TTC549 (cell line): ENCODE data around the gene PPAT.

Experiments
- FAIRE-seq: peaks from 2 replicates; lab custom pipeline; 2012; peaks lifted over from hg19 to GRCh38; lab: Jason Lieb, UNC

PPAT gene

GRCh38 chr4:56433280-56433679 is 2.1 kb downstream of the PPAT start:
- no peak for FAIRE-seq

- FAIRE-seq, result no peak
Measured at GRCh38 chr4:56430203-56430602, 5.2 kb downstream of the PPAT start.

GRCh38 chr4:56427179-56427578 is 8.2 kb downstream of the PPAT start:
- no peak for FAIRE-seq

GRCh38 chr4:56426273-56426672 is 9.1 kb downstream of the PPAT start:
- no peak for FAIRE-seq

- FAIRE-seq, result no peak
Measured at GRCh38 chr4:56425518-56425917, 9.9 kb downstream of the PPAT start.

GRCh38 chr4:56424697-56425514 is 10.5 kb downstream of the PPAT start:
- peak; percentile 20 for FAIRE-seq

- no peak for FAIRE-seq
Measured at GRCh38 chr4:56424176-56424575, 11.2 kb downstream of the PPAT start.

- no peak for FAIRE-seq
Measured at GRCh38 chr4:56417396-56417795, 18.0 kb downstream of the PPAT start.

- no peak for FAIRE-seq
Measured at GRCh38 chr4:56416349-56416748, 19.1 kb downstream of the PPAT start.

GRCh38 chr4:56414135-56414670 is 21.2 kb downstream of the PPAT start:
- no peak for FAIRE-seq

- FAIRE-seq, result no peak
Measured at GRCh38 chr4:56410247-56411062, 25.0 kb downstream of the PPAT start.

- no peak for FAIRE-seq
Measured at GRCh38 chr4:56409511-56410090, 25.8 kb downstream of the PPAT start.

GRCh38 chr4:56408978-56409377 is 26.4 kb downstream of the PPAT start:
- FAIRE-seq, result no peak

GRCh38 chr4:56406151-56406550 is 29.3 kb downstream of the PPAT start:
- no peak for FAIRE-seq

GRCh38 chr4:56405016-56405415 is 30.4 kb downstream of the PPAT start:
- no peak for FAIRE-seq

- FAIRE-seq, result no peak
Measured at GRCh38 chr4:56400560-56400959, 34.9 kb downstream of the PPAT start.

GRCh38 chr4:56391270-56391669 is 44.1 kb downstream of the PPAT start:
- FAIRE-seq, result no peak

GRCh38 chr4:56389558-56389957 is 45.9 kb downstream of the PPAT start:
- no peak for FAIRE-seq

- no peak for FAIRE-seq
Measured at GRCh38 chr4:56388306-56388705, 47.1 kb downstream of the PPAT start.

- peak; percentile 85 for FAIRE-seq
Measured at GRCh38 chr4:56387023-56388001, 48.1 kb downstream of the PPAT start, which contains the start of gene AASDH. Gene AASDH (minus strand): TSS chr4:56387491. CDS start chr4:56384299, 3,192 bp downstream.

- no peak for FAIRE-seq
Measured at GRCh38 chr4:56386091-56386490, 49.3 kb downstream of the PPAT start.

GRCh38 chr4:56375458-56375857 is 60.0 kb downstream of the PPAT start:
- no peak for FAIRE-seq
